DMS 273 (cell line): ENCODE measurements around the gene CCDC97.
A peak's percentile ranks its signal among the peaks of the same experiment; 100 is the strongest.
"Not testable (repeated sequence)": the region's sequence is repeated elsewhere in the genome, so short reads cannot be mapped to it uniquely, and the experiment has no call there.

Source experiments
- DNase-seq: peaks from one replicate; lab custom pipeline; 2025; ENCODE audit not compliant: unreplicated experiment; lab: John Stamatoyannopoulos, UW

CCDC97 gene

GRCh38 chr19:41310033-41310831 lies at the start of gene CCDC97:
CCDC97 (plus strand) TSS chr19:41310172; CDS start chr19:41310311, 139 bp downstream.
- DNase-seq = peak; percentile 94

DNA sequence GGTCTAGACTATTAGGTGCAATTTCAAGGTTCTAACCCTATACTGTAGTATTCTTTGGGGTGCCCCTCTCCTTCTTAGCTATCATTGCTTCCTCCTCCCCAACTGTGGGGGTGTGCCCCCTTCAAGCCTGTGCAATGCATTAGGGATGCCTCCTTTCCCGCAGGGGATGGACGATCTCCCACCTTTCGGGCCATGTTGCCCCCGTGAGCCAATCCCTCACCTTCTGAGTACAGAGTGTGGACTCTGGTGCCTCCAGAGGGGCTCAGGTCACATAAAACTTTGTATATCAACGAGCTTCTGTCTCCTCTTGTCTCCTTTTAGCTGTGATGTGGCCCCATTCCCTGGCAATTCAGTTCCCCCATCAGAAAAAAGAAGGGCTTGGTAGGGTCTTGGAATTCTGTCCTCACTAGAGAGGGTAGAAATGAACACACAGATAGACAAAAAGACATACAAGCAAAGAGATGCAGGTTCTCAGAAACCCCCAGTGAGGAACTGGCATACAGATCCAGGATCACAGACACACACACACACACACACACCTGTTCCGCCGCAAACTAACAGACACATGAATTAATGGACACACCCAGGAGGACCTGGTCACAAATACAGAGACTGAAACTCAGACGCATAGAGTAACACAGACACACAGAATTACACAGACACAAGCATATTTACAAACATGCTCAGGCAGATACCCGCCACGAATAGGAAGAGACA lies 48.3 kb upstream of the CCDC97 start:
- no peak for DNase-seq

DNA sequence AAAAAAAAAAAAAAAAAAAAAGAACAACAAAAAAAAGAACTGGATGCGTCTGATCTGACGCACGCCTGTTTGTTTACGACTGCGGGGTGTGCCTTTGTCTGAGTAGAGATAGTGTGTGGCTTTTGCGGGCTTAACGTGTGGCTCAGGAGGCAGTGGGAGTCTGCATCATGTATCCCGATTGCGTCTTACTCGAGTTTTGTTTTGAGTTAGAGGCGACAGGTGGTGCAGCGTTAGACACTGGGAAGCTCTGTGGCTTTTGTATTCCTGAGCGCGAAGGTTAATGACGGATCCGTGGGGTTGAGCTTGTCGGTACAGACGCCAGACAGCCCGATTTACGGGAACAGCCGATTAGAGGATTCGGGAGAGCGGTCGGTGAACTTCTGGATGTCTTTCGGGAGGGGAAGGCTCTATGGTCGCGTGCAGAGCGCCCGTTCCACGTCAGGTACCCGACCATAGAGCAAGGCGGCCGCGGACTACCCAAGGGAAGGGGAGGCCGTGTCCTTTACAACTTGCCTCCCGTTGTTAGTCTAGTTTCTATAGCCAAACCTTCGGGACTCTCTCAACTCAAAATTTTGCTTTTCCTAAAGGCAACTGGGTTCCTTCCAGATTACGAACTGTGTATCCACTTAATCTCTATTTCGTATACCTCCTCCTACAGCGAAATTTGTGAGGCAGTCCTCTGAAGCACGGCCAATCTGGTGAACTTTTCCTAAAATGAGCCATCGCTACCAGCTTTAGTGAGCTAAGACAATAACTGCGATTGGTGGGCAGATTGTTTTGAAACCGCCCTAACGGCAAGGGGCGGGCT lies 46.7 kb upstream of the CCDC97 start:
- DNase-seq = peak; percentile 91

- peak; percentile 100 for DNase-seq
Measured at GRCh38 chr19:41263850-41264580, 46.0 kb upstream of the CCDC97 start, which contains the start of gene HNRNPUL1. HNRNPUL1 (plus strand) TSS chr19:41264372; CDS start chr19:41264504, 132 bp downstream.

GRCh38 chr19:41264581-41265394 lies 45.2 kb upstream of the CCDC97 start:
- peak; percentile 74 for DNase-seq

DNA sequence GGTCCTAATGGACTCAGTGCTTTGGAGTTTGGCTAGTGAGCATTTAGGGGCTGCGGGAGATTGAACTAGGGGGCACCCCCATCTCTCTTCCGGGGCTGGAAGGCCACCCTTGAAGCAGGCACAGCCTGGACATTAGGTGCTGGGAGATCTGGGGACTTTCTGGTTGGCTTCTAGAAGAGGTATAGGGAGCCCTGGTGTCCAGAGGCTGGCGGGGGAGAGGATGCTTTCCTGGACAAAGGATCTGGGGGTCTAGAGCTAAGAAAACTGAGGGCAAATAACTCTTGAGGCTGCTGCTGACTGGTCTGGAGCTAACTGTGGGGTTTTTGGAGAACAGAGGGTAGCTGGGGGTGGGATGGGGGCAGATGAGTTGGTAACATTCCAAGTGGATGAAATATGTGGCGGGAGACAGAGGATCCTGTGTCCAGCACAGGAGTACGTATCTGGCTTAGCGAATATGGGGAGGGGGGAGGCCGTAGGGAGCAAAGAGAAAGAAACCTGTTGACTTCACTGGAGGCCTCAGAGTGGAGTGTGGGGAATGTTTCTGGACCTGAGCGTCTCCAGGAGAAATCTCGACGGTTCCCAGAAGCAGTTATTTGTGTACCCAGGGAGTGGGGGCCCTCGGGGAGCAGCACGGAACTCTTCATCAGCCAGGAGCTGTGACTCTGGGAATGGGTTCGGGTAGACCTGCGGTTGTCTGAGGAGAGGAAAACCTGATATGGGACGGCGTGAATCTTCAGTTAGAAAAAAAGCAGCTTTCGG lies 44.4 kb upstream of the CCDC97 start:
- DNase-seq = peak; percentile 53

DNA sequence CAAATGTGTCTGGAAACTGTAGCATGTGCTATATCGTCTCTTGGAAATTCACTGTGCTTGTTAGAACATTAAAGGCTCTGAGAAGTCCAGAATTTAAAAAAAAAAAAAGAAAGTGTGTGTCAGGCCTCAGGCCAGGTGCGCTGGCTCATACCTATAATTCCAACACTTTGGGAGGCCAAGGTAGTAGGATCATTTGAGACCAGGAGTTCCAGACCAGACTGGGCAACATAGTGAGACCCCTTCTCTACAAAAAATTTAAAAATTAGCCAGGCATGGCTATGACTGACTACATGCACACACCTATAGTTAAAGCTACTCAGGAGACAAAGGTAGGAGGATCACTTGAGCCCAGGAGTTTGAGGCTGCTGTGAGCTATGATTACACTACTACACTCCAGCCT lies 40.9 kb upstream of the CCDC97 start:
- no peak for DNase-seq

- no peak for DNase-seq
Measured at GRCh38 chr19:41269571-41269970, 40.4 kb upstream of the CCDC97 start.

DNA sequence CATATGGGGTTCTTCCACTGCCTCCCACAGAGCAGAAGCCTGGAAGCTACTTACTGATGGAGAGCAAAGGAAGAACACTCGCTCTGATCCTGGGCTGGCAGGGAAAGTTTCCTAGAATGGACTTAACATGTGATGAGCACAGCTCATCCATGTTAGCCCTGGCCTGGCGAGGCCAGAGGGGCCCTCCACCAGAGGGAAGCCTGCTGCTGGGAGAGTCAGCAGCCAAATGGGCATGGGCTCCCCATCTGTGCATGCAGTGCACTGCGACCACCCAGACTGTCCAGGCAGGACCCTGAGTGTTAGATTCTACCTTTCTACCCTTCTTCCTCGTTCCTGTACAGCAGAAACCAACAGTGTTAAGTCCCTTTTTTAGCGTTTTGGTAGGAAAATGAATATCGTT lies 36.9 kb upstream of the CCDC97 start:
- no peak for DNase-seq

DNA sequence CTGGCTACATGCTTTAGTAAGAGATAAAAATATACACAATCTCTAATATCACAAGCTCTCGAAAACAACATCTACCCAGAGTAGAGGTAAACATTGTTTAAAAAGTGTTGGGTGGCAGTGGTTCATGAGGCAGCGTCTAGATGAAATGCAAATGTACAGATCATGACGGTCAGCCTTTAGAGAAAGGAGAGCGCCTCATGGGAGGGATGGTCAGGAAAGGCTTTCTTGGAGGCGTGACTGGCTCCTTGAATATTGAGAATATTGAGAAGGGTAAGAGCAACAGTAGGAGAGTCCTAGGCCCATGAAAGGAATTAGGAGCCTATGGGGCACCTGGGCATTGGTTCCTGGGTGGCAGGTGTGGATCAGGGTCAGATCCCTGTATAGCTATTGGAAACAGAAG lies 35.2 kb upstream of the CCDC97 start:
- no peak for DNase-seq

GRCh38 chr19:41276231-41276630 lies 33.7 kb upstream of the CCDC97 start:
- DNase-seq = no peak

GRCh38 chr19:41278478-41278877 lies 31.5 kb upstream of the CCDC97 start:
- no peak for DNase-seq

DNA sequence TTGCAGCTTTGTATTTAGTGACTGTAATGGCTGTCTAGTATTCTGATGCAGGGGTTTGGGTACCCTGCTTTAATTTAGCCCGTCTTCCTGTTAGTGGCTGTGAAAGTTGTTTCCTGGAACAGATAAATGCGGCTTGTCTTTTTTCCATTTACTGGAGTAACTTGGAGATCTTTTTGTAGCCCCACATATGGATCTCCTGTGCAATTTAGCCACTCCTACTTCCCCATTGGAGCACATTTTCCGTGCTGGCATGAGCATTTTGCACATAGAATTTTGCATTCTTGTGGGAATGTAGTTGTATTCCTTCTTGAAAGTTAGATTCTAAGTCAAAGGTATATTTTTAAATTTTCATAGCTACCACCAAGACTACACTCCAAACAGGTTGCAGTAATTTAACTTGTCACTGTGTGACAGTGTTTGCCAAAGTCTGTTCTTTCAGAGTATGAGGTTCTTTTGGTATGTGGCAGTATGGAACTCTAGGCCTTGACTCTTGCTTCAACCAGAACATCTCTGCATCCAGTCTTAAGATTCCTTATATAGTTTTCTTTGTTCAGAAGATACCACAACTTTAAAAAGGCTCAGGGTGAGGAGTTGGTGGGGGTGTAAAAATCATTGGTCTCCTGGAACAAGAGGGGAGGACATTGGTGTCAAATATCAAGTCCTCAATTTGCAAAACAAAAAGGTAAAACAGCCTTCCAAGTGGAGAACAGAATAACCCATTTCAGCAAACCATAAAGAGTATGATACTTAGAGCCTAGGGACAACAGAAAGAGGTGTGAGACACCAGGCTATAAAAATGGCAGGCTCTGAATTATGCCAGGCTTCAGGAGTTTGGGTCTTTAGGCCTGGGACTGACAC lies 21.1 kb upstream of the CCDC97 start:
- DNase-seq = no peak

- DNase-seq = not testable (repeated sequence)
Measured at GRCh38 chr19:41289814-41290213, 20.2 kb upstream of the CCDC97 start.

GRCh38 chr19:41294393-41294792 lies 15.6 kb upstream of the CCDC97 start:
- no peak for DNase-seq

DNA sequence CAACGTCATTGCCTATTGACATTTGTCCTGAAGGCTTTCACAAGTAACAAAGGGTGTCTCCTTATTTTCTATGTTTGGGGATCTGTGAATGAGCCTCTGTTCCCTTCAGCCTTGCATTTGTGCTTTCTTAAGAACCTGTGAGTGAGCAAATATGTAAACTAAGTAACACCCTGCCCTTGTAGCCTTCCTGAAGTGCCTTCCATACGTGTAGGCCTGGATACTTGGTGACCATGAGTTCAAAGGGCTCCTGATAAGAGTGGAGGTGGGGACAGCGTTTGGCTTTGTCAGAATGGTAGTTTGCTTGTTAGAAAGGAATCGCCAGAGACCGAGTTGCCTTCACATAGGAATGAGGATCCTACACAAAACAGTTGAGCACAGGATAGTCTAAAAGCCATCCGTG lies 14.5 kb upstream of the CCDC97 start:
- no peak for DNase-seq

GRCh38 chr19:41296433-41296871 lies 13.5 kb upstream of the CCDC97 start:
- no peak for DNase-seq
